GM23338 (cell line): Measurements from ENCODE around the gene USP37. TPM values are rescaled to one million over a fixed set of nuclear protein-coding genes. Genes with fewer than 3 reads are reported as not detected.

Experiments
- ATAC-seq: fragments of 200-7000 bp; cut with Tn5 transposase; 3 replicates; pipeline ENCODE4 v1.9.1; 2020
- DNase-seq: peaks from one replicate; pipeline ENCODE4 v3.0.0-alpha.2; 2015; ENCODE audit warnings: low spot score
- H2AFZ ChIP-seq: fragments of 200-600 bp; sonication (generic); 2 replicates; pipeline ENCODE4 v1.8.0; 2016; ENCODE audit warnings: antibody characterized with exemption, mild to moderate bottlenecking, moderate library complexity
- H3F3A ChIP-seq: fragments of 200-600 bp; sonication (generic); replicated peaks from 2 replicates; pipeline ENCODE4 v1.8.0; 2017; ENCODE audit warnings: antibody characterized with exemption, mixed run types, low read depth
- H3K27ac ChIP-seq: fragments of 200-600 bp; sonication (generic); 2 replicates; pipeline ENCODE4 v1.6.1; 2016; ENCODE audit warnings: low read depth
- H3K27me3 ChIP-seq: fragments of 200-600 bp; sonication (generic); 2 replicates; pipeline ENCODE4 v1.8.0; 2016; ENCODE audit warnings: mild to moderate bottlenecking, mixed run types, moderate library complexity; ENCODE audit not compliant: insufficient read depth
- H3K36me3 ChIP-seq: fragments of 200-600 bp; sonication (generic); 2 replicates; pipeline ENCODE4 v1.8.0; 2016; ENCODE audit warnings: mild to moderate bottlenecking; ENCODE audit not compliant: insufficient read depth
- H3K4me1 ChIP-seq: fragments of 200-600 bp; sonication (generic); 2 replicates; pipeline ENCODE4 v1.8.0; 2016; ENCODE audit warnings: mild to moderate bottlenecking, moderate library complexity; ENCODE audit not compliant: insufficient read depth
- H3K4me2 ChIP-seq: fragments of 200-600 bp; sonication (generic); 2 replicates; pipeline ENCODE4 v1.7.1; 2017; ENCODE audit warnings: mixed run types
- H3K4me3 ChIP-seq: fragments of 200-600 bp; sonication (generic); 2 replicates; pipeline ENCODE4 v1.6.1; 2016; ENCODE audit warnings: mixed run types
- H3K79me2 ChIP-seq: fragments of 200-600 bp; sonication (generic); replicated peaks from 2 replicates; pipeline ENCODE4 v1.8.0; 2017; ENCODE audit warnings: mild to moderate bottlenecking; ENCODE audit not compliant: insufficient read depth
- H3K9me2 ChIP-seq: fragments of 200-600 bp; sonication (generic); 2 replicates; pipeline ENCODE4 v1.8.0; 2017; ENCODE audit not compliant: insufficient read depth
- H4K20me1 ChIP-seq: fragments of 200-600 bp; sonication (generic); replicated peaks from 2 replicates; pipeline ENCODE4 v1.8.0; 2017; ENCODE audit warnings: mild to moderate bottlenecking; ENCODE audit not compliant: insufficient read depth
- H3K27ac Mint-ChIP-seq: 2 replicates; pipeline ENCODE4 v1.8.0; 2020; ENCODE audit warnings: inconsistent platforms, mild to moderate bottlenecking, moderate library complexity, mixed read lengths
- H3K27me3 Mint-ChIP-seq: 3 replicates; pipeline ENCODE4 v1.8.0; 2022; ENCODE audit warnings: low read depth, mild to moderate bottlenecking, moderate library complexity, mixed read lengths, inconsistent platforms; ENCODE audit not compliant: insufficient read depth, poor library complexity
- H3K36me3 Mint-ChIP-seq: 3 replicates; pipeline ENCODE4 v1.8.0; 2021; ENCODE audit warnings: low read depth, mild to moderate bottlenecking, inconsistent platforms, moderate library complexity, mixed read lengths
- H3K4me1 Mint-ChIP-seq: 3 replicates; pipeline ENCODE4 v1.8.0; 2020; ENCODE audit warnings: mild to moderate bottlenecking, inconsistent platforms, mixed read lengths
- H3K4me3 Mint-ChIP-seq: 3 replicates; pipeline ENCODE4 v1.8.0; 2021; ENCODE audit warnings: moderate library complexity, mild to moderate bottlenecking, inconsistent platforms, mixed read lengths
- H3K9me3 Mint-ChIP-seq: 3 replicates; pipeline ENCODE4 v1.8.0; 2020; ENCODE audit warnings: moderate library complexity, mild to moderate bottlenecking, inconsistent platforms, mixed read lengths
- CREB1 ChIP-seq: fragments of 250-450 bp; sonication (Bioruptor Pico); IDR thresholded peaks from 2 replicates; pipeline ENCODE4 v1.5.0; 2020; ENCODE audit warnings: low read depth, mild to moderate bottlenecking, moderate library complexity
- CTCF ChIP-seq, 2 experiments: fragments of 200-600 bp in 1 of 2; sonication (generic) in 1 of 2; conservative IDR thresholded peaks; 2 replicates each; pipeline versions ENCODE4 v1.5.1 to v1.6.1; 2016 to 2017; ENCODE audit warnings: antibody characterized with exemption in 2 of 2, low read depth in 2 of 2, mild to moderate bottlenecking in 2 of 2, moderate library complexity in 1 of 2
- EZH2phosphoT487 ChIP-seq: fragments of 200-600 bp; sonication (generic); IDR thresholded peaks from one replicate; pipeline ENCODE4 v1.8.1; 2018; ENCODE audit warnings: antibody characterized with exemption; ENCODE audit not compliant: unreplicated experiment
- JUNB ChIP-seq: IDR thresholded peaks from one replicate; pipeline ENCODE4 v1.6.1; 2016; ENCODE audit warnings: antibody characterized with exemption; ENCODE audit not compliant: unreplicated experiment
- NANOG ChIP-seq: IDR thresholded peaks from 2 replicates; pipeline ENCODE4 v1.6.1; 2016; ENCODE audit warnings: antibody characterized with exemption, borderline replicate concordance
- STAT1 ChIP-seq: IDR thresholded peaks from one replicate; pipeline ENCODE4 v1.6.1; 2016; ENCODE audit warnings: antibody characterized with exemption; ENCODE audit not compliant: unreplicated experiment
- ZNF114 ChIP-seq: fragments of 250-450 bp; sonication (Bioruptor Pico); IDR thresholded peaks from 2 replicates; pipeline ENCODE4 v1.5.0; 2020; ENCODE audit warnings: mild to moderate bottlenecking, moderate library complexity
- ZNF331 ChIP-seq: fragments of 250-450 bp; sonication (Bioruptor Pico); IDR thresholded peaks from 2 replicates; pipeline ENCODE4 v1.5.0; 2020; ENCODE audit warnings: low read depth, mild to moderate bottlenecking, moderate library complexity
- ZNF462 ChIP-seq: fragments of 250-450 bp; sonication (Bioruptor Pico); IDR thresholded peaks from 2 replicates; pipeline ENCODE4 v1.5.0; 2020; ENCODE audit warnings: mild to moderate bottlenecking, moderate library complexity
- polyA plus RNA-seq: library from polyadenylated mRNA; unstranded; fragments of >200 nt; fragmentation: Nextera tagmentation; extraction: Ambion mirVana; gene quantifications from 2 replicates; pipeline ENCODE4 v1.2.1, GENCODE V29; 2016
- total RNA-seq: library from RNA; depleted of rRNA; stranded (reverse); fragments of >200 nt; shearing (Covaris generic); gene quantifications from 2 replicates; pipeline ENCODE4 v1.2.3, GENCODE V29; 2014
- TF ChIP-seq, protein P1 (sequence below): IDR thresholded peaks from 2 replicates; pipeline ENCODE4 v1.6.1; 2016; ENCODE audit warnings: antibody characterized with exemption
- TF ChIP-seq, protein P2 (sequence below): IDR thresholded peaks from one replicate; pipeline ENCODE4 v1.6.1; 2018; ENCODE audit warnings: antibody characterized with exemption; ENCODE audit not compliant: unreplicated experiment

USP37 gene
- total and polyA plus RNA-seq, 2 experiments from 2014 or later = 8.2 to 21.0 TPM

- Histone ChIP-seq H3F3A (no peaks in the 10 kb centered on the region), H3K27ac (no peak overlapping the region), H3K4me2 (no peak overlapping the region), H4K20me1 (no peaks in the 10 kb centered on the region), H3K4me3 (no peak overlapping the region), H3K9me2 (no peaks in the 10 kb centered on the region), H3K36me3 (no peaks in the 10 kb centered on the region), H3K27me3 (no peaks in the 10 kb centered on the region), H3K4me1 (no peaks in the 10 kb centered on the region), H2AFZ (no peak overlapping the region), H3K79me2 (no peaks in the 10 kb centered on the region)
- Mint-ChIP-seq H3K4me3 (no peak overlapping the region), H3K27ac (no peak overlapping the region), H3K9me3 (no peaks in the 10 kb centered on the region), H3K36me3 (no peaks in the 10 kb centered on the region), H3K4me1 (no peaks in the 10 kb centered on the region), H3K27me3 (peaks cover 12% of the 10 kb centered on the region)
- no peak for DNase-seq
- TF ChIP-seq ZNF331 = no peak
- TF ChIP-seq STAT1 = no peak
- no peak for TF ChIP-seq JUNB
- no peak for TF ChIP-seq EZH2phosphoT487
- no peak for TF ChIP-seq CTCF (conservative IDR thresholded peaks at IDR 0.05; ENCODE audit: low read depth in 2 of 2)
- TF ChIP-seq ZNF462 (CRISPR knock-in tag) = no peak
- no peak for TF ChIP-seq NANOG
- no peak for TF ChIP-seq ZNF114 (CRISPR knock-in tag)
- TF ChIP-seq, protein P1, sequence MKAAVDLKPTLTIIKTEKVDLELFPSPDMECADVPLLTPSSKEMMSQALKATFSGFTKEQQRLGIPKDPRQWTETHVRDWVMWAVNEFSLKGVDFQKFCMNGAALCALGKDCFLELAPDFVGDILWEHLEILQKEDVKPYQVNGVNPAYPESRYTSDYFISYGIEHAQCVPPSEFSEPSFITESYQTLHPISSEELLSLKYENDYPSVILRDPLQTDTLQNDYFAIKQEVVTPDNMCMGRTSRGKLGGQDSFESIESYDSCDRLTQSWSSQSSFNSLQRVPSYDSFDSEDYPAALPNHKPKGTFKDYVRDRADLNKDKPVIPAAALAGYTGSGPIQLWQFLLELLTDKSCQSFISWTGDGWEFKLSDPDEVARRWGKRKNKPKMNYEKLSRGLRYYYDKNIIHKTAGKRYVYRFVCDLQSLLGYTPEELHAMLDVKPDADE = no peak
- TF ChIP-seq, protein P2, sequence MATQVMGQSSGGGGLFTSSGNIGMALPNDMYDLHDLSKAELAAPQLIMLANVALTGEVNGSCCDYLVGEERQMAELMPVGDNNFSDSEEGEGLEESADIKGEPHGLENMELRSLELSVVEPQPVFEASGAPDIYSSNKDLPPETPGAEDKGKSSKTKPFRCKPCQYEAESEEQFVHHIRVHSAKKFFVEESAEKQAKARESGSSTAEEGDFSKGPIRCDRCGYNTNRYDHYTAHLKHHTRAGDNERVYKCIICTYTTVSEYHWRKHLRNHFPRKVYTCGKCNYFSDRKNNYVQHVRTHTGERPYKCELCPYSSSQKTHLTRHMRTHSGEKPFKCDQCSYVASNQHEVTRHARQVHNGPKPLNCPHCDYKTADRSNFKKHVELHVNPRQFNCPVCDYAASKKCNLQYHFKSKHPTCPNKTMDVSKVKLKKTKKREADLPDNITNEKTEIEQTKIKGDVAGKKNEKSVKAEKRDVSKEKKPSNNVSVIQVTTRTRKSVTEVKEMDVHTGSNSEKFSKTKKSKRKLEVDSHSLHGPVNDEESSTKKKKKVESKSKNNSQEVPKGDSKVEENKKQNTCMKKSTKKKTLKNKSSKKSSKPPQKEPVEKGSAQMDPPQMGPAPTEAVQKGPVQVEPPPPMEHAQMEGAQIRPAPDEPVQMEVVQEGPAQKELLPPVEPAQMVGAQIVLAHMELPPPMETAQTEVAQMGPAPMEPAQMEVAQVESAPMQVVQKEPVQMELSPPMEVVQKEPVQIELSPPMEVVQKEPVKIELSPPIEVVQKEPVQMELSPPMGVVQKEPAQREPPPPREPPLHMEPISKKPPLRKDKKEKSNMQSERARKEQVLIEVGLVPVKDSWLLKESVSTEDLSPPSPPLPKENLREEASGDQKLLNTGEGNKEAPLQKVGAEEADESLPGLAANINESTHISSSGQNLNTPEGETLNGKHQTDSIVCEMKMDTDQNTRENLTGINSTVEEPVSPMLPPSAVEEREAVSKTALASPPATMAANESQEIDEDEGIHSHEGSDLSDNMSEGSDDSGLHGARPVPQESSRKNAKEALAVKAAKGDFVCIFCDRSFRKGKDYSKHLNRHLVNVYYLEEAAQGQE = no peak
- TF ChIP-seq CREB1 = no peak
- ATAC-seq = no peak
These were observed 133.7 kb downstream of the USP37 start for GRCh38 chr2:218434456-218434855.
